Fibroblast of lung (primary cell): Measurements from ENCODE around the gene DNAAF8. TPM values are rescaled to one million over a fixed set of nuclear protein-coding genes. Genes with fewer than 3 reads are reported as not detected.

Experiments
- DNase-seq, 2 donors: peaks; one replicate each; pipeline versions ENCODE4 v3.0.0 to v3.0.0-alpha.2; 2010; ENCODE audit warnings: low read depth in 2 of 2
- H2AFZ ChIP-seq: 2 replicates; pipeline ENCODE4 v1.5.1; 2012; ENCODE audit warnings: low read length, control low read depth, inconsistent platforms
- H3K27ac ChIP-seq: 2 replicates; pipeline ENCODE4 v1.5.1; 2011; ENCODE audit warnings: low read length, control low read depth; ENCODE audit not compliant: insufficient read depth
- H3K27me3 ChIP-seq: 2 replicates; pipeline ENCODE4 v1.5.1; 2011; ENCODE audit warnings: mild to moderate bottlenecking, low read length; ENCODE audit not compliant: control insufficient read depth, insufficient read depth
- H3K36me3 ChIP-seq: 2 replicates; pipeline ENCODE4 v1.5.1; 2011; ENCODE audit warnings: low read length; ENCODE audit not compliant: control insufficient read depth, insufficient read depth
- H3K4me1 ChIP-seq: 2 replicates; pipeline ENCODE4 v1.5.1; 2011; ENCODE audit warnings: low read length; ENCODE audit not compliant: control insufficient read depth, insufficient read depth; ENCODE audit errors: extremely low read depth
- H3K4me2 ChIP-seq: 2 replicates; pipeline ENCODE4 v1.5.1; 2011; ENCODE audit warnings: low read length, control low read depth; ENCODE audit not compliant: insufficient read depth; ENCODE audit errors: extremely low read depth
- H3K4me3 ChIP-seq, 4 experiments: fragments of 200-600 bp in 1 of 4; sonication (generic) in 1 of 4; replicated peaks in 1 of 4; 2 replicates each; pipeline ENCODE4 v1.5.1; 2011 to 2016; ENCODE audit warnings: low read length in 4 of 4, low read depth in 3 of 4, mild to moderate bottlenecking in 3 of 4, control low read depth in 2 of 4, inconsistent platforms in 1 of 4, mixed read lengths in 1 of 4; ENCODE audit not compliant: insufficient read depth in 1 of 4; ENCODE audit errors: control extremely low read depth in 1 of 4
- H3K79me2 ChIP-seq: 2 replicates; pipeline ENCODE4 v1.5.1; 2012; ENCODE audit warnings: mild to moderate bottlenecking, low read length, inconsistent platforms; ENCODE audit not compliant: control insufficient read depth, insufficient read depth
- H3K9ac ChIP-seq: 2 replicates; pipeline ENCODE4 v1.5.1; 2011; ENCODE audit warnings: mild to moderate bottlenecking, low read length, control low read depth; ENCODE audit not compliant: insufficient read depth
- H3K9me3 ChIP-seq: 2 replicates; pipeline ENCODE4 v1.5.1; 2012; ENCODE audit warnings: low read depth, low read length; ENCODE audit not compliant: control insufficient read depth, insufficient read depth
- H4K20me1 ChIP-seq: 2 replicates; pipeline ENCODE4 v1.5.1; 2011; ENCODE audit warnings: low read length; ENCODE audit not compliant: control insufficient read depth, insufficient read depth; ENCODE audit errors: extremely low read depth
- EZH2 ChIP-seq: IDR thresholded peaks from 2 replicates; pipeline ENCODE4 v1.5.1; 2012; ENCODE audit warnings: low read length, control low read depth, mild to moderate bottlenecking; ENCODE audit errors: missing control alignments
- polyA plus RNA-seq, 2 donors: library from polyadenylated mRNA; depleted of rRNA in 1 of 2; stranded (reverse) in 1 of 2; unstranded in 1 of 2; fragments of >200 nt; gene quantifications; 2 replicates each; pipeline ENCODE4 v1.2.1, GENCODE V29; 2011 to 2012; ENCODE audit warnings: missing spikeins in 1 of 2
- total RNA-seq: library from RNA; depleted of rRNA; stranded (reverse); fragments of >200 nt; gene quantifications from 2 replicates; pipeline ENCODE4 v1.2.1, GENCODE V29; 2014
- TF ChIP-seq, protein P1 (sequence below), 2 donors: IDR thresholded peaks in 1 of 2; conservative IDR thresholded peaks in 1 of 2; 1 replicate in 1 of 2; 2 replicates in 1 of 2; pipeline ENCODE4 v1.5.1; 2011 to 2012; ENCODE audit warnings: low read length in 2 of 2, control low read depth in 1 of 2, inconsistent platforms in 1 of 2, low read depth in 1 of 2, mild to moderate bottlenecking in 1 of 2

DNAAF8 gene
- total and polyA plus RNA-seq, 2 donors (not counting 1 experiment from before 2014, with no cell fraction given), result 0.50 to 0.95 TPM

DNA sequence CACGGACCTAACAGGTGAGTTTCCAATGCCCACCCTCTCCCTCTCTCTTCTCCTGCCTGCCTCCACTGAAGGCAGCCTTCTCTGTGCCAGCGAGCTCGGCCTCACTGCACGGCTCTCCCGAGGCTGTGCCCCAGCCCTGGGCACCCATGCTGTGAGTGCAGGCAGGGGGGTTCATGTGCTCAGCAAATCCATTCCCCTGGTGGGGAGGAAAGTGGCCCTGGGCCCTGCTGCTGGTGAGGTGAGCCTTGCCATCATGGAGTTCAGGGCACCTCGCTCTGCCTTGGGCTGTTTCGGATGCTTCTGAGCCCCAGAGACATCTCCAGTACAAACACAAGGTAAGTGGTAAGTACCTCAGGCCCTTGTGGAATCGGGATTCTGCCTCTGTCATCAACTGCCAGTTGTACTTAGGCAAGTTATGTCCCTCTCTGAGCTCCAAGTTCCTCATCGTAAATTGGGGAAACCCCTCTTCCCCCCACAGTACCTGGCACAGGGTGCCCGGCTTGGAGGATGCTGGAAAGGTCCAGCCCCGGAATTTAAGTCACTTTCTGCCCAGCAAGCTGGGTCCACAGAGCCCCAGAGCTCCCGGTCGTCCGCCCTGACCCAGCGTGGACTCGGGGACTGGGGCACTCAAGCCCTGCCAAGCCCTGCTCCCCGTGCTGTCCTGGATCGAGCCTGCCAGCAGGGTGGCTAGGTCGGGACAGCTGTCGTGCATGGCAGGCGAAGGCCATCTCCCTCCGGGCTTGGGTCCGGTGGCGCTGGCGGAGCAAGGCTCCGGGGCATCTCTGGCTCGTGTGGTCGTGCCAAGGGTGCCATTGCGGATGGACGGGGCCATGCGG is 41.7 kb upstream of the DNAAF8 start:
- H3K4me1 ChIP-seq, result peaks cover 7% of the 10 kb centered on the region
- DNase-seq, result no peak

DNA sequence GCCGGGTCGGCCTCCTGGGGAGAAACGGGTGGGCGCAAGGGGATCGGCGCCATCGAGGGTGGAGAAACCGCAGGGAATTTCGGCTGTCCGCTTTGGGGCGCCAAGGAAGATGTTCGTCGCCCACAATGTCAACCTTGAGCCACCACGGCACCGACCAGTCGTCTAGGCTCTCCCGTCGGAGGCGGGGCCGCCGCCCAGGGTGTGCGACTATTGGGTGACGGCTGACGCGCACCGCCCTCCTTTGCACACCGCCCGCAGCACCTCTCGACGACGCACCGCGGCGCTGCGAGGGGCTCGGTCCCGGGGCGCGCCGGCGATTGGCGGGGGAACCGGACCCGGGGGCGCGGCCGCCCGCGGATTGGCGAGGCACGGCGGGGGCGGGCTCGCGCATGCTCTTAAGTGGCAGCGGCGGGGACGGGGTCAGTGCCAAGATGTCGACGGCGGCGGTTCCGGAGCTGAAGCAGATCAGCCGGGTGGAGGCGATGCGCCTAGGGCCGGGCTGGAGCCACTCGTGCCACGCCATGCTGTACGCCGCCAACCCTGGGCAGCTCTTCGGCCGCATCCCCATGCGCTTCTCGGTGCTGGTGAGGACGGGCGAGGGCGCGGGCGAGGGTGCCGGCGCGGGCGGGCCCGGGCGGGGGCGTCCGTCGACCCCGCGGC is 40.9 kb upstream of the DNAAF8 start, which contains the start of gene NUDT16L1:
Gene NUDT16L1 (plus strand): TSS at position 267 of the 660 bp plus-strand sequence. CDS start 165 bp downstream, at position 432.
- TF ChIP-seq, protein P1, sequence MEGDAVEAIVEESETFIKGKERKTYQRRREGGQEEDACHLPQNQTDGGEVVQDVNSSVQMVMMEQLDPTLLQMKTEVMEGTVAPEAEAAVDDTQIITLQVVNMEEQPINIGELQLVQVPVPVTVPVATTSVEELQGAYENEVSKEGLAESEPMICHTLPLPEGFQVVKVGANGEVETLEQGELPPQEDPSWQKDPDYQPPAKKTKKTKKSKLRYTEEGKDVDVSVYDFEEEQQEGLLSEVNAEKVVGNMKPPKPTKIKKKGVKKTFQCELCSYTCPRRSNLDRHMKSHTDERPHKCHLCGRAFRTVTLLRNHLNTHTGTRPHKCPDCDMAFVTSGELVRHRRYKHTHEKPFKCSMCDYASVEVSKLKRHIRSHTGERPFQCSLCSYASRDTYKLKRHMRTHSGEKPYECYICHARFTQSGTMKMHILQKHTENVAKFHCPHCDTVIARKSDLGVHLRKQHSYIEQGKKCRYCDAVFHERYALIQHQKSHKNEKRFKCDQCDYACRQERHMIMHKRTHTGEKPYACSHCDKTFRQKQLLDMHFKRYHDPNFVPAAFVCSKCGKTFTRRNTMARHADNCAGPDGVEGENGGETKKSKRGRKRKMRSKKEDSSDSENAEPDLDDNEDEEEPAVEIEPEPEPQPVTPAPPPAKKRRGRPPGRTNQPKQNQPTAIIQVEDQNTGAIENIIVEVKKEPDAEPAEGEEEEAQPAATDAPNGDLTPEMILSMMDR (conservative IDR thresholded peaks at IDR 0.05 in 1 of 2, IDR thresholded peaks at IDR 0.05 in 1 of 2; ENCODE audit: low read depth in 1 of 2, low read length in 2 of 2), result peak in 1 of 2 donors; percentile 6
- no peak for TF ChIP-seq EZH2
- H3K9ac ChIP-seq, result peak within 1 kb of the TSS; percentile 90
- peak within 1 kb of the TSS; percentile 54 for H2AFZ ChIP-seq
- no peaks in the 10 kb centered on the region for H3K27me3 ChIP-seq
- peak; percentile 90 to 92 for DNase-seq
- H3K4me1 ChIP-seq, result peaks cover 7% of the 10 kb centered on the region
- peaks cover 4% of the 10 kb centered on the region for H3K79me2 ChIP-seq
- H4K20me1 ChIP-seq, result no peaks in the 10 kb centered on the region
- H3K4me3 ChIP-seq, result peak within 1 kb of the TSS; percentile 60 to 82 (median 76)
- no peaks in the 10 kb centered on the region for H3K9me3 ChIP-seq
- H3K36me3 ChIP-seq, result peaks cover 25% of the 10 kb centered on the region
- H3K4me2 ChIP-seq, result peak within 1 kb of the TSS; percentile 89
- H3K27ac ChIP-seq, result peak within 1 kb of the TSS; percentile 53

More for the DNA sequence above, 41.7 kb upstream of the DNAAF8 start:
- H3K36me3 ChIP-seq, result peaks cover 22% of the 10 kb centered on the region
- peak overlapping the region; percentile 33 to 80 (median 59) for H3K4me3 ChIP-seq
- no peaks in the 10 kb centered on the region for H3K9me3 ChIP-seq
- peaks cover 4% of the 10 kb centered on the region for H3K79me2 ChIP-seq
- H3K27me3 ChIP-seq, result no peaks in the 10 kb centered on the region
- H3K4me2 ChIP-seq, result peak overlapping the region; percentile 89
- no peaks in the 10 kb centered on the region for H4K20me1 ChIP-seq
- no peak overlapping the region for H3K27ac ChIP-seq
- peak overlapping the region; percentile 25 for H3K9ac ChIP-seq
- TF ChIP-seq, protein P1 (conservative IDR thresholded peaks at IDR 0.05 in 1 of 2, IDR thresholded peaks at IDR 0.05 in 1 of 2; ENCODE audit: low read depth in 1 of 2, low read length in 2 of 2), result no peak
- TF ChIP-seq EZH2, result no peak
- H2AFZ ChIP-seq, result peak overlapping the region; percentile 54
